HepG2 (cell line): ENCODE measurements around the gene APLP1. TPM values are rescaled to one million over a fixed set of nuclear protein-coding genes. Genes with fewer than 3 reads are reported as not detected.

ENCODE experiments used
- BHLHE40 ChIP-seq: IDR thresholded peaks from 2 replicates; pipeline ENCODE4 v1.6.1; 2011; ENCODE audit warnings: low read length, improper control_type of control experiment
- KLF15 ChIP-seq: sonication (generic); formaldehyde crosslinking; IDR thresholded peaks from 2 replicates; pipeline ENCODE4 v1.8.1; 2023; ENCODE audit warnings: borderline replicate concordance, mild to moderate bottlenecking, inconsistent platforms, missing genetic modification reagents, mixed read lengths
- LCORL ChIP-seq, 2 experiments: fragments of 450-650 bp in 1 of 2; sonication (generic) in 1 of 2; formaldehyde crosslinking in 1 of 2; IDR thresholded peaks; 2 replicates each; pipeline versions ENCODE4 v1.5.0 to v1.6.1; 2017 to 2020; ENCODE audit warnings: antibody characterized with exemption in 1 of 2, missing genetic modification reagents in 1 of 2
- MAF1 ChIP-seq: sonication (generic); formaldehyde crosslinking; IDR thresholded peaks from 2 replicates; pipeline ENCODE4 v1.5.0; 2020; ENCODE audit warnings: missing genetic modification reagents, borderline replicate concordance
- RAD21 ChIP-seq: fragments of 450-650 bp; formaldehyde crosslinking; IDR thresholded peaks from 2 replicates; pipeline ENCODE4 v1.5.0; 2020; ENCODE audit warnings: mild to moderate bottlenecking
- SIN3A ChIP-seq: IDR thresholded peaks from 2 replicates; pipeline ENCODE4 v1.6.1; 2011; ENCODE audit warnings: low read depth, mild to moderate bottlenecking, control low read depth, low read length, borderline replicate concordance
- SIX1 ChIP-seq: sonication (generic); formaldehyde crosslinking; IDR thresholded peaks from 2 replicates; pipeline ENCODE4 v1.4.0; 2020; ENCODE audit warnings: missing genetic modification reagents, borderline replicate concordance
- TBX2 ChIP-seq: sonication (generic); formaldehyde crosslinking; IDR thresholded peaks from 2 replicates; pipeline ENCODE4 v1.5.0; 2020; ENCODE audit warnings: missing genetic modification reagents, mild to moderate bottlenecking, borderline replicate concordance
- TCF7 ChIP-seq: sonication (generic); IDR thresholded peaks from 2 replicates; pipeline ENCODE4 v1.6.1; 2016; ENCODE audit warnings: antibody characterized with exemption, low read depth
- XBP1 ChIP-seq: sonication (generic); formaldehyde crosslinking; IDR thresholded peaks from 2 replicates; pipeline ENCODE4 v1.5.0; 2020; ENCODE audit warnings: missing genetic modification reagents
- ZNF24 ChIP-seq: fragments of 450-650 bp; IDR thresholded peaks from 2 replicates; pipeline ENCODE4 v1.6.1; 2017; ENCODE audit warnings: antibody characterized with exemption, mild to moderate bottlenecking
- ZNF256 ChIP-seq: sonication (generic); formaldehyde crosslinking; conservative IDR thresholded peaks from 2 replicates; pipeline ENCODE4 v1.4.0; 2020; ENCODE audit warnings: missing genetic modification reagents
- ZNF326 ChIP-seq: sonication (generic); formaldehyde crosslinking; IDR thresholded peaks from 2 replicates; pipeline ENCODE4 v1.4.0; 2020; ENCODE audit warnings: missing genetic modification reagents, borderline replicate concordance
- ZNF329 ChIP-seq: sonication (generic); formaldehyde crosslinking; IDR thresholded peaks from 2 replicates; pipeline ENCODE4 v1.9.0; 2021; ENCODE audit warnings: low read depth, mild to moderate bottlenecking, missing genetic modification reagents
- ZNF431 ChIP-seq: sonication (generic); formaldehyde crosslinking; IDR thresholded peaks from 2 replicates; pipeline ENCODE4 v1.9.0; 2022; ENCODE audit warnings: missing genetic modification reagents, low read depth, mild to moderate bottlenecking, borderline replicate concordance
- ZNF543 ChIP-seq: sonication (generic); formaldehyde crosslinking; IDR thresholded peaks from 2 replicates; pipeline ENCODE4 v1.4.0; 2020; ENCODE audit warnings: mild to moderate bottlenecking, missing genetic modification reagents
- ZNF816 ChIP-seq: sonication (generic); formaldehyde crosslinking; IDR thresholded peaks from 2 replicates; pipeline ENCODE4 v1.8.0; 2022; ENCODE audit warnings: missing genetic modification reagents, mild to moderate bottlenecking, borderline replicate concordance
- polyA plus RNA-seq, 8 experiments: library from polyadenylated mRNA; depleted of rRNA in 3 of 8; stranded (reverse) in 7 of 8; unstranded in 1 of 8; fragments of >200 nt; fragmentation: Illumina TruSeq in 4 of 8; extraction: Trizol in 4 of 8; gene quantifications; 2 replicates each; pipeline versions ENCODE4 v1.2.1 to v1.2.3, GENCODE V29; 2011 to 2016; ENCODE audit warnings: low read depth in 4 of 8, missing spikeins in 1 of 8, mixed read lengths in 1 of 8; ENCODE audit not compliant: insufficient read depth in 1 of 8
- total RNA-seq, 5 experiments: library from RNA; depleted of rRNA; stranded (reverse); fragments of >200 nt; fragmentation: Illumina TruSeq; extraction: Trizol; gene quantifications; 2 replicates each; pipeline ENCODE4 v1.2.3, GENCODE V29; 2016; ENCODE audit warnings: low read depth in 1 of 5
- TF ChIP-seq, protein P1 (sequence below): sonication (generic); formaldehyde crosslinking; IDR thresholded peaks from 2 replicates; pipeline ENCODE4 v1.8.1; 2022; ENCODE audit warnings: low read depth, mild to moderate bottlenecking, missing genetic modification reagents
- TF ChIP-seq, protein P2 (sequence below): sonication (generic); formaldehyde crosslinking; IDR thresholded peaks from 2 replicates; pipeline ENCODE4 v1.4.0; 2020; ENCODE audit warnings: missing genetic modification reagents, borderline replicate concordance
- TF ChIP-seq, protein P3 (sequence below): sonication (generic); formaldehyde crosslinking; IDR thresholded peaks from 2 replicates; pipeline ENCODE4 v1.4.0; 2020; ENCODE audit warnings: low read depth, mild to moderate bottlenecking, missing genetic modification reagents
- TF ChIP-seq, protein P4 (sequence below): sonication (generic); formaldehyde crosslinking; IDR thresholded peaks from 2 replicates; pipeline ENCODE4 v1.8.0; 2022; ENCODE audit warnings: missing genetic modification reagents, low read depth, mild to moderate bottlenecking, borderline replicate concordance

Gene APLP1
- total and polyA plus RNA-seq, 2 of the 13 experiments (the other 11 are each of a cell fraction or from before 2014, with no cell fraction given): 2.0 to 2.9 TPM

DNA sequence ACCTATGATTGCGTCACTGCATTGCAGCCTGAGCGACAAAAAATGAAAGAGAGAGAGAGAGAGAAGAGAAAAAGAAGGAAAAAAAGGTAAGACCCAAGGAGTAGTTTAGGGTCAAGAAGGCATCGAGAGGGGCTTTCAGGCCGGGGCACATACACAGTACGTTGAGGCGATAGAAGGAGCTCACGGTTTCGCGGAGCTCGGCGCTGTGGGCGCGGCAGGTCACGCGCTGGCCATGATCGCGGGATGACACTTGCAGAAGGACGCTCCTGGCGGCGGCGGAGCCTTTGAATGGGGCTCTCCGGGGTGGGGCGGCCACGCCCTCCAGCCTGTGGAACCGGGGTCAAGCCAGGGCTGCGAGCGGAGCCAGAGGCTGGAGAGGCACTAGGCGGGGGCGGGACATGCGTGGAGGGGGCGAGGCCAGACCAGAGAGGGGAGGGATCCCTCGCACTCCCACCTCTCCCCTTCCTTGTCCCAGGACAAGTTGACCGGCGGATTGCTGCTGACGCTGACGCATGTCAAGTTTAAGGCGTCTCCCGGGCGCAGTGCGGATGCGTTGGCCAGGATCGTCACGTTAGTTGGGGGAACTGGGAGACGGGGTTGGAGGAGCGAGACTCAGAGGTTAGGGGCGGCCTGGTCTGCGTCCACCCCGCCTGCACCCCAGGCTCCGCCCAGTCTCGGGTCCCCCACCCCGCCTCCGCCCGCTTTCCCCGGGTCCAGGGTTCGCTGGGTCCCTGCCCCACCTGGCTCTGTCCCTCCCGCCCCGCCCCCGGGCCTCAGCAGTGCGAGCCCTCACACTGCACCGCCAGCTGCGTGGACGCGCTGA lies 22.9 kb upstream of the APLP1 start (continued):
- no peak for TF ChIP-seq ZNF326 (CRISPR knock-in tag)
- TF ChIP-seq ZNF816 (CRISPR knock-in tag): no peak
- no peak for TF ChIP-seq RAD21 (CRISPR knock-in tag)
- TF ChIP-seq, protein P1, sequence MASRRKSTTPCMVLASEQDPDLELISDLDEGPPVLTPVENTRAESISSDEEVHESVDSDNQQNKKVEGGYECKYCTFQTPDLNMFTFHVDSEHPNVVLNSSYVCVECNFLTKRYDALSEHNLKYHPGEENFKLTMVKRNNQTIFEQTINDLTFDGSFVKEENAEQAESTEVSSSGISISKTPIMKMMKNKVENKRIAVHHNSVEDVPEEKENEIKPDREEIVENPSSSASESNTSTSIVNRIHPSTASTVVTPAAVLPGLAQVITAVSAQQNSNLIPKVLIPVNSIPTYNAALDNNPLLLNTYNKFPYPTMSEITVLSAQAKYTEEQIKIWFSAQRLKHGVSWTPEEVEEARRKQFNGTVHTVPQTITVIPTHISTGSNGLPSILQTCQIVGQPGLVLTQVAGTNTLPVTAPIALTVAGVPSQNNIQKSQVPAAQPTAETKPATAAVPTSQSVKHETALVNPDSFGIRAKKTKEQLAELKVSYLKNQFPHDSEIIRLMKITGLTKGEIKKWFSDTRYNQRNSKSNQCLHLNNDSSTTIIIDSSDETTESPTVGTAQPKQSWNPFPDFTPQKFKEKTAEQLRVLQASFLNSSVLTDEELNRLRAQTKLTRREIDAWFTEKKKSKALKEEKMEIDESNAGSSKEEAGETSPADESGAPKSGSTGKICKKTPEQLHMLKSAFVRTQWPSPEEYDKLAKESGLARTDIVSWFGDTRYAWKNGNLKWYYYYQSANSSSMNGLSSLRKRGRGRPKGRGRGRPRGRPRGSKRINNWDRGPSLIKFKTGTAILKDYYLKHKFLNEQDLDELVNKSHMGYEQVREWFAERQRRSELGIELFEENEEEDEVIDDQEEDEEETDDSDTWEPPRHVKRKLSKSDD: no peak
- TF ChIP-seq ZNF431 (CRISPR knock-in tag): no peak
- TF ChIP-seq, protein P2, sequence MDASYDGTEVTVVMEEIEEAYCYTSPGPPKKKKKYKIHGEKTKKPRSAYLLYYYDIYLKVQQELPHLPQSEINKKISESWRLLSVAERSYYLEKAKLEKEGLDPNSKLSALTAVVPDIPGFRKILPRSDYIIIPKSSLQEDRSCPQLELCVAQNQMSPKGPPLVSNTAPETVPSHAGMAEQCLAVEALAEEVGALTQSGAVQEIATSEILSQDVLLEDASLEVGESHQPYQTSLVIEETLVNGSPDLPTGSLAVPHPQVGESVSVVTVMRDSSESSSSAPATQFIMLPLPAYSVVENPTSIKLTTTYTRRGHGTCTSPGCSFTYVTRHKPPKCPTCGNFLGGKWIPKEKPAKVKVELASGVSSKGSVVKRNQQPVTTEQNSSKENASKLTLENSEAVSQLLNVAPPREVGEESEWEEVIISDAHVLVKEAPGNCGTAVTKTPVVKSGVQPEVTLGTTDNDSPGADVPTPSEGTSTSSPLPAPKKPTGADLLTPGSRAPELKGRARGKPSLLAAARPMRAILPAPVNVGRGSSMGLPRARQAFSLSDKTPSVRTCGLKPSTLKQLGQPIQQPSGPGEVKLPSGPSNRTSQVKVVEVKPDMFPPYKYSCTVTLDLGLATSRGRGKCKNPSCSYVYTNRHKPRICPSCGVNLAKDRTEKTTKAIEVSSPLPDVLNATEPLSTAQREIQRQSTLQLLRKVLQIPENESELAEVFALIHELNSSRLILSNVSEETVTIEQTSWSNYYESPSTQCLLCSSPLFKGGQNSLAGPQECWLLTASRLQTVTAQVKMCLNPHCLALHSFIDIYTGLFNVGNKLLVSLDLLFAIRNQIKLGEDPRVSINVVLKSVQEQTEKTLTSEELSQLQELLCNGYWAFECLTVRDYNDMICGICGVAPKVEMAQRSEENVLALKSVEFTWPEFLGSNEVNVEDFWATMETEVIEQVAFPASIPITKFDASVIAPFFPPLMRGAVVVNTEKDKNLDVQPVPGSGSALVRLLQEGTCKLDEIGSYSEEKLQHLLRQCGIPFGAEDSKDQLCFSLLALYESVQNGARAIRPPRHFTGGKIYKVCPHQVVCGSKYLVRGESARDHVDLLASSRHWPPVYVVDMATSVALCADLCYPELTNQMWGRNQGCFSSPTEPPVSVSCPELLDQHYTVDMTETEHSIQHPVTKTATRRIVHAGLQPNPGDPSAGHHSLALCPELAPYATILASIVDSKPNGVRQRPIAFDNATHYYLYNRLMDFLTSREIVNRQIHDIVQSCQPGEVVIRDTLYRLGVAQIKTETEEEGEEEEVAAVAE (CRISPR knock-in tag): no peak
- no peak for TF ChIP-seq ZNF256
- peak; percentile 73 for TF ChIP-seq TCF7
- TF ChIP-seq, protein P3, sequence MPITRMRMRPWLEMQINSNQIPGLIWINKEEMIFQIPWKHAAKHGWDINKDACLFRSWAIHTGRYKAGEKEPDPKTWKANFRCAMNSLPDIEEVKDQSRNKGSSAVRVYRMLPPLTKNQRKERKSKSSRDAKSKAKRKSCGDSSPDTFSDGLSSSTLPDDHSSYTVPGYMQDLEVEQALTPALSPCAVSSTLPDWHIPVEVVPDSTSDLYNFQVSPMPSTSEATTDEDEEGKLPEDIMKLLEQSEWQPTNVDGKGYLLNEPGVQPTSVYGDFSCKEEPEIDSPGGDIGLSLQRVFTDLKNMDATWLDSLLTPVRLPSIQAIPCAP (CRISPR knock-in tag): no peak
- TF ChIP-seq TBX2 (CRISPR knock-in tag): no peak
- no peak for TF ChIP-seq XBP1 (CRISPR knock-in tag)
- no peak for TF ChIP-seq MAF1
- TF ChIP-seq ZNF543 (CRISPR knock-in tag): no peak
- no peak for TF ChIP-seq ZNF24
- no peak for TF ChIP-seq SIN3A
- no peak for TF ChIP-seq KLF15
- TF ChIP-seq, protein P4, sequence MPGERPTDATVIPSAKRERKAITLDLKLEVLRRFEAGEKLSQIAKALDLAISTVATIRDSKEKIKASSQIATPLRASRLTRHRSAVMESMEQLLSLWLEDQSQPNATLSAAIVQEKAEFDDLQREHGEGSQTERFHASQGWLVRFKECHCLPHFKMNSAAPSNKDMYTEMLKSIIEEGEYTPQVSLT (CRISPR knock-in tag): no peak
- TF ChIP-seq LCORL (IDR thresholded peaks at IDR 0.05): no peak
- no peak for TF ChIP-seq LCORL (CRISPR knock-in tag; IDR thresholded peaks at IDR 0.05)
- TF ChIP-seq BHLHE40: no peak
- no peak for TF ChIP-seq SIX1 (CRISPR knock-in tag)
- no peak for TF ChIP-seq ZNF329
